H9 (cell line): Measurements from ENCODE around the gene RBM18. TPM values are rescaled to one million over a fixed set of nuclear protein-coding genes. Genes with fewer than 3 reads are reported as not detected.

ENCODE experiments used
- DNase-seq: peaks from one replicate; pipeline ENCODE4 v3.0.0-alpha.2; 2017
- H2AFZ ChIP-seq: one replicate; pipeline ENCODE4 v1.6.1; 2013; ENCODE audit warnings: mild to moderate bottlenecking, low read length, control low read depth, moderate library complexity
- H2AK5ac ChIP-seq: 2 replicates; pipeline ENCODE4 v1.6.1; 2013; ENCODE audit warnings: low read length, control low read depth, mixed read lengths; ENCODE audit not compliant: insufficient read length
- H2BK120ac ChIP-seq: one replicate; pipeline ENCODE4 v1.6.1; 2013; ENCODE audit warnings: low read depth, mild to moderate bottlenecking, low read length, control low read depth, inconsistent platforms; ENCODE audit not compliant: poor library complexity, severe bottlenecking
- H2BK12ac ChIP-seq: 2 replicates; pipeline ENCODE4 v1.6.1; 2013; ENCODE audit warnings: low read length, control low read depth, mixed read lengths, low read depth; ENCODE audit not compliant: insufficient read length
- H2BK15ac ChIP-seq: 2 replicates; pipeline ENCODE4 v1.6.1; 2013; ENCODE audit warnings: low read depth, low read length, control low read depth
- H2BK20ac ChIP-seq: one replicate; pipeline ENCODE4 v1.6.1; 2013; ENCODE audit warnings: low read depth, mild to moderate bottlenecking, low read length, control low read depth, inconsistent platforms; ENCODE audit not compliant: poor library complexity, severe bottlenecking
- H2BK5ac ChIP-seq: 2 replicates; pipeline ENCODE4 v1.6.1; 2013; ENCODE audit warnings: low read length, control low read depth, mixed read lengths; ENCODE audit not compliant: insufficient read length
- H3K14ac ChIP-seq: 2 replicates; pipeline ENCODE4 v1.6.1; 2013; ENCODE audit warnings: low read length, control low read depth; ENCODE audit not compliant: insufficient read depth
- H3K18ac ChIP-seq: 2 replicates; pipeline ENCODE4 v1.6.1; 2013; ENCODE audit warnings: low read depth, mild to moderate bottlenecking, mixed read lengths, low read length, control low read depth; ENCODE audit not compliant: insufficient read length
- H3K23ac ChIP-seq: 2 replicates; pipeline ENCODE4 v1.6.1; 2013; ENCODE audit warnings: low read length, control low read depth, mixed read lengths, low read depth; ENCODE audit not compliant: insufficient read length
- H3K23me2 ChIP-seq: 2 replicates; pipeline ENCODE4 v1.6.1; 2013; ENCODE audit warnings: low read depth, mild to moderate bottlenecking, mixed read lengths, low read length, control low read depth; ENCODE audit not compliant: insufficient read length, poor library complexity, severe bottlenecking
- H3K27ac ChIP-seq: 2 replicates; pipeline ENCODE4 v1.5.1; 2013; ENCODE audit warnings: low read length, control low read depth, mixed read lengths, low read depth; ENCODE audit not compliant: insufficient read length
- H3K27me3 ChIP-seq: 2 replicates; pipeline ENCODE4 v1.6.1; 2013; ENCODE audit warnings: low read length, control low read depth, inconsistent platforms; ENCODE audit not compliant: insufficient read depth
- H3K4ac ChIP-seq: 2 replicates; pipeline ENCODE4 v1.6.1; 2013; ENCODE audit warnings: low read depth, mild to moderate bottlenecking, control low read depth, inconsistent platforms, low read length, moderate library complexity
- H3K4me1 ChIP-seq: 2 replicates; pipeline ENCODE4 v1.6.1; 2013; ENCODE audit warnings: low read length, control low read depth, inconsistent platforms; ENCODE audit not compliant: insufficient read depth
- H3K4me2 ChIP-seq: 2 replicates; pipeline ENCODE4 v1.6.1; 2013; ENCODE audit warnings: low read length, control low read depth, mixed read lengths; ENCODE audit not compliant: insufficient read length, insufficient read depth
- H3K56ac ChIP-seq: 2 replicates; pipeline ENCODE4 v1.6.1; 2013; ENCODE audit warnings: low read depth, mild to moderate bottlenecking, mixed read lengths, low read length, control low read depth; ENCODE audit not compliant: insufficient read length
- H3K79me1 ChIP-seq: 2 replicates; pipeline ENCODE4 v1.6.1; 2013; ENCODE audit warnings: low read depth, mild to moderate bottlenecking, moderate library complexity, low read length, control low read depth, inconsistent platforms; ENCODE audit not compliant: insufficient read depth, poor library complexity, severe bottlenecking
- H3K79me2 ChIP-seq: 2 replicates; pipeline ENCODE4 v1.6.1; 2013; ENCODE audit warnings: low read length, control low read depth, inconsistent platforms; ENCODE audit not compliant: insufficient read depth
- H3K9ac ChIP-seq: 2 replicates; pipeline ENCODE4 v1.6.1; 2013; ENCODE audit warnings: low read length, control low read depth, mixed read lengths; ENCODE audit not compliant: insufficient read length; ENCODE audit errors: extremely low read depth
- H3K9me3 ChIP-seq: one replicate; pipeline ENCODE4 v1.6.1; 2013; ENCODE audit warnings: low read depth, low read length, inconsistent platforms; ENCODE audit not compliant: control insufficient read depth
- H3T11ph ChIP-seq: one replicate; pipeline ENCODE4 v1.6.1; 2013; ENCODE audit warnings: mild to moderate bottlenecking, low read length, control low read depth, inconsistent platforms
- H4K20me1 ChIP-seq: one replicate; pipeline ENCODE4 v1.6.1; 2013; ENCODE audit not compliant: control insufficient read depth, insufficient read length, insufficient read depth
- H4K5ac ChIP-seq: 2 replicates; pipeline ENCODE4 v1.6.1; 2013; ENCODE audit warnings: low read depth, mild to moderate bottlenecking, mixed read lengths, low read length, control low read depth; ENCODE audit not compliant: insufficient read length
- H4K8ac ChIP-seq: replicated peaks from 2 replicates; pipeline ENCODE4 v1.6.1; 2013; ENCODE audit warnings: low read length, control low read depth, mixed read lengths, low read depth; ENCODE audit not compliant: insufficient read length
- H4K91ac ChIP-seq: 2 replicates; pipeline ENCODE4 v1.6.1; 2013; ENCODE audit warnings: low read depth, mild to moderate bottlenecking, moderate library complexity, mixed read lengths, low read length, control low read depth; ENCODE audit not compliant: insufficient read length
- H3K27ac Mint-ChIP-seq, 3 experiments: 2 replicates in 2 of 3; 3 replicates in 1 of 3; pipeline ENCODE4 v1.8.0; 2020 to 2021; ENCODE audit warnings: mixed read lengths in 3 of 3, mild to moderate bottlenecking in 1 of 3, moderate library complexity in 1 of 3
- H3K27me3 Mint-ChIP-seq: 2 replicates; pipeline ENCODE4 v1.8.0; 2021; ENCODE audit warnings: low read depth, mild to moderate bottlenecking, moderate library complexity, mixed read lengths
- H3K36me3 Mint-ChIP-seq, 3 experiments: 2 replicates in 2 of 3; 3 replicates in 1 of 3; pipeline ENCODE4 v1.8.0; 2020 to 2021; ENCODE audit warnings: low read depth in 3 of 3, mixed read lengths in 3 of 3; ENCODE audit not compliant: insufficient read depth in 1 of 3
- H3K4me1 Mint-ChIP-seq, 2 experiments: 2 replicates each; pipeline ENCODE4 v1.8.0; 2020; ENCODE audit warnings: mixed read lengths in 2 of 2
- H3K4me3 Mint-ChIP-seq, 2 experiments: 2 replicates in 1 of 2; 3 replicates in 1 of 2; pipeline ENCODE4 v1.8.0; 2020 to 2021; ENCODE audit warnings: mild to moderate bottlenecking in 2 of 2, mixed read lengths in 2 of 2, moderate library complexity in 1 of 2
- H3K9me3 Mint-ChIP-seq, 2 experiments: 2 replicates in 1 of 2; 3 replicates in 1 of 2; pipeline ENCODE4 v1.8.0; 2020; ENCODE audit warnings: mild to moderate bottlenecking in 2 of 2, mixed read lengths in 2 of 2, moderate library complexity in 1 of 2
- CTCF ChIP-seq: fragments of 200-600 bp; sonication (generic); conservative IDR thresholded peaks from 3 replicates; pipeline ENCODE4 v1.8.0; 2021; ENCODE audit warnings: antibody characterized with exemption, mild to moderate bottlenecking
- WGBS: extraction: QIAGEN DNeasy Blood & Tissue Kit; methylation state at CpG from one replicate; pipeline ENCODE4 v1.1.7; 2013; ENCODE audit warnings: missing lambda C conversion rate, low lambda C conversion rate, mixed read lengths; ENCODE audit not compliant: insufficient read length; ENCODE audit errors: extremely low coverage; 5-methylcytosine and 5-hydroxymethylcytosine counted together
- total RNA-seq: library from RNA; stranded (reverse); gene quantifications from 2 replicates; pipeline ENCODE4 v1.2.1, GENCODE V29; 2021

The RBM18 gene
- total RNA-seq, 1 experiment from 2014 or later: 18.9 TPM

GRCh38 chr9:122200960-122201595 lies 63.6 kb downstream of the RBM18 start:
- H3K23ac ChIP-seq: no peak overlapping the region
- H3T11ph ChIP-seq: no peak overlapping the region
- H3K14ac ChIP-seq: no peak overlapping the region
- no peaks in the 10 kb centered on the region for H3K9me3 ChIP-seq
- H3K36me3 Mint-ChIP-seq: no peaks in the 10 kb centered on the region
- H4K8ac ChIP-seq: no peak overlapping the region
- H3K4me1 ChIP-seq: peaks cover 12% of the 10 kb centered on the region; the same call in 1 of the 2 replicates
- no peak overlapping the region for H4K5ac ChIP-seq
- no peak overlapping the region for H4K91ac ChIP-seq
- H3K79me1 ChIP-seq: no peaks in the 10 kb centered on the region
- H2BK5ac ChIP-seq: no peak overlapping the region
- H2BK20ac ChIP-seq: no peak overlapping the region
- H3K27me3 ChIP-seq: no peaks in the 10 kb centered on the region
- H3K23me2 ChIP-seq: no peaks in the 10 kb centered on the region
- H3K4ac ChIP-seq: no peak overlapping the region
- H3K79me2 ChIP-seq: no peaks in the 10 kb centered on the region
- peaks cover 12 to 24% of the 10 kb centered on the region in 2 experiments for H3K4me1 Mint-ChIP-seq
- no peak overlapping the region for H3K27ac Mint-ChIP-seq
- no peak for DNase-seq
- H3K9ac ChIP-seq: no peak overlapping the region
- no peaks in the 10 kb centered on the region; the same call in 1 of the 2 replicates for H3K27me3 Mint-ChIP-seq
- no peak overlapping the region for H3K4me2 ChIP-seq
- no peak overlapping the region for H2AK5ac ChIP-seq
- no peak overlapping the region for H2BK15ac ChIP-seq
- H3K27ac ChIP-seq: no peak overlapping the region
- H3K4me3 Mint-ChIP-seq: no peak overlapping the region
- no peak overlapping the region for H2BK120ac ChIP-seq
- H2BK12ac ChIP-seq: no peak overlapping the region
- no peak overlapping the region for H3K56ac ChIP-seq
- no CpG with 5 or more reads among the region's 7 CpGs for whole genome bisulfite sequencing
- no peak overlapping the region for H3K18ac ChIP-seq
- H2AFZ ChIP-seq: no peak overlapping the region
- H3K9me3 Mint-ChIP-seq: no peaks in the 10 kb centered on the region
- H4K20me1 ChIP-seq: no peaks in the 10 kb centered on the region
- no peak for TF ChIP-seq CTCF
